Erythroblast (primary cell): ENCODE measurements around the gene TLK1.

Experiments used
- GATA1 ChIP-seq: IDR thresholded peaks from 2 replicates; pipeline ENCODE4 v1.6.1; 2011; ENCODE audit warnings: low read depth, mild to moderate bottlenecking, control low read depth, low read length, moderate library complexity
- POLR2A ChIP-seq: IDR thresholded peaks from 2 replicates; pipeline ENCODE4 v1.6.1; 2011; ENCODE audit warnings: mild to moderate bottlenecking, low read length

DNA sequence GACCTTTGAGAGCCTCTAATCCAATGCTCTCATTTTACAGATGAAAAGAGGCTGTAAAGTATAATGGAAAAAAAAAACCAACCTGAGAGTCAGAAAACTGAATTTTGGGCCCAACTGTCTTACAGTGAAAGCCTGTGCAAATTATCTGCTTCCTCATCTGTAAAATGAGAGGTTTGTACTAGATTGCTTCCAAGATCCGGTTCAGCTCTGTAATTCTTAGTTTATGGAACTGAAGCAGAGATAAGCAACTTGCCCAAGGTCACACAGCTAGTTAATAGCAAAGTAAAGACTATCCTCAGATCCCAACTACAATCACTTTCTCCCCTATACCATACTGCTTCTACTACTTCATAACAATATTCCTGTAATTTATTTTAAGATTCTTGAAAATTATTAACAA lies 6.3 kb downstream of the TLK1 start:
- TF ChIP-seq POLR2A (no peak), GATA1 (no peak)
